ENCODE results near the gene TNNT2. TPM values are rescaled to one million over a fixed set of nuclear protein-coding genes. Genes with fewer than 3 reads are reported as not detected.

TNNT2 gene
- total RNA-seq, 1 experiment from 2014 or later = 0.90 TPM

- ChIA-PET POLR2A (ENCODE audit: low non-redundant PET) (no interaction called here), CTCF (interaction anchor here (0.5 to 0.7 kb wide), 2 partner anchors 24 to 480 kb away, joined by 3 to 4 read pairs; no protein-coding TSS in a partner anchor)
- intact Hi-C loops (cut with micrococcal nuclease; ENCODE audit: unreplicated experiment) = no loop called here
- H3K27ac ChIP-seq (ENCODE audit: low read depth, low read length, poor library complexity, severe bottlenecking) = no peak overlapping the region
- no peak for DNase-seq (ENCODE audit: low spot score)
- no peaks in the 10 kb centered on the region for H3K36me3 ChIP-seq (ENCODE audit: insufficient read depth, low read length, poor library complexity, severe bottlenecking)
- no peaks in the 10 kb centered on the region for H3K4me1 ChIP-seq (ENCODE audit: insufficient read depth, low read length, poor library complexity, severe bottlenecking)
- H3K27me3 ChIP-seq (replicated peaks; ENCODE audit: insufficient read depth, low read depth, low read length, poor library complexity) = no peaks in the 10 kb centered on the region
- no peaks in the 10 kb centered on the region for H3K9me3 ChIP-seq (ENCODE audit: low read depth, low read length, poor library complexity, severe bottlenecking)
- H3K4me3 ChIP-seq (ENCODE audit: low read depth, low read length, poor library complexity, severe bottlenecking) = no peak overlapping the region
- no peak for TF ChIP-seq CTCF (conservative IDR thresholded peaks at IDR 0.05; ENCODE audit: low read depth, low read length)
- TF ChIP-seq EZH2 (IDR thresholded peaks at IDR 0.05; ENCODE audit: borderline replicate concordance, low read depth, low read length, poor library complexity, severe bottlenecking) = no peak
- BruUV-seq (replicated peaks) = no TSS peak
Measured at GRCh38 chr1:201371792-201372191, 5.7 kb downstream of the TNNT2 start.

- Histone ChIP-seq H3K9me3 (ENCODE audit: low read depth, low read length, poor library complexity, severe bottlenecking) (no peaks in the 10 kb centered on the region), H3K27ac (ENCODE audit: low read depth, low read length, poor library complexity, severe bottlenecking) (no peak overlapping the region), H3K36me3 (ENCODE audit: insufficient read depth, low read length, poor library complexity, severe bottlenecking) (no peaks in the 10 kb centered on the region), H3K4me3 (ENCODE audit: low read depth, low read length, poor library complexity, severe bottlenecking) (no peak overlapping the region), H3K27me3 (replicated peaks; ENCODE audit: insufficient read depth, low read depth, low read length, poor library complexity) (no peaks in the 10 kb centered on the region), H3K4me1 (ENCODE audit: insufficient read depth, low read length, poor library complexity, severe bottlenecking) (no peaks in the 10 kb centered on the region)
- intact Hi-C loops (cut with micrococcal nuclease; ENCODE audit: unreplicated experiment) = no loop called here
- no TSS peak for BruUV-seq (replicated peaks)
- no peak for DNase-seq (ENCODE audit: low spot score)
- no peak for TF ChIP-seq CTCF (conservative IDR thresholded peaks at IDR 0.05; ENCODE audit: low read depth, low read length)
- no peak for TF ChIP-seq EZH2 (IDR thresholded peaks at IDR 0.05; ENCODE audit: borderline replicate concordance, low read depth, low read length, poor library complexity, severe bottlenecking)
- ChIA-PET POLR2A (ENCODE audit: low non-redundant PET) (no interaction called here), CTCF (interaction anchor here (0.7 kb wide), 1 partner anchor 480 kb away, joined by 3 read pairs; no protein-coding TSS in a partner anchor)
Measured at GRCh38 chr1:201371276-201371675, 6.2 kb downstream of the TNNT2 start.

GRCh38 chr1:201370500-201370899 lies 7.0 kb downstream of the TNNT2 start:
- POLR2A ChIA-PET (ENCODE audit: low non-redundant PET) = no interaction called here
- Histone ChIP-seq H3K9me3 (ENCODE audit: low read depth, low read length, poor library complexity, severe bottlenecking) (no peaks in the 10 kb centered on the region), H3K36me3 (ENCODE audit: insufficient read depth, low read length, poor library complexity, severe bottlenecking) (no peaks in the 10 kb centered on the region), H3K27me3 (replicated peaks; ENCODE audit: insufficient read depth, low read depth, low read length, poor library complexity) (no peaks in the 10 kb centered on the region), H3K4me1 (ENCODE audit: insufficient read depth, low read length, poor library complexity, severe bottlenecking) (no peaks in the 10 kb centered on the region), H3K4me3 (ENCODE audit: low read depth, low read length, poor library complexity, severe bottlenecking) (no peak overlapping the region), H3K27ac (ENCODE audit: low read depth, low read length, poor library complexity, severe bottlenecking) (no peak overlapping the region)
- no peak for DNase-seq (ENCODE audit: low spot score)
- BruUV-seq (replicated peaks) = no TSS peak
- TF ChIP-seq EZH2 (IDR thresholded peaks at IDR 0.05; ENCODE audit: borderline replicate concordance, low read depth, low read length, poor library complexity, severe bottlenecking) = no peak
- TF ChIP-seq CTCF (conservative IDR thresholded peaks at IDR 0.05; ENCODE audit: low read depth, low read length) = no peak
- intact Hi-C loops (cut with micrococcal nuclease; ENCODE audit: unreplicated experiment) = no loop called here
- CTCF ChIA-PET = no interaction called here

Data from A673 (cell line).